ENCODE measurements around the gene WDR37.
"Not testable (repeated sequence)": the region's sequence is repeated elsewhere in the genome, so short reads cannot be mapped to it uniquely, and the experiment has no call there.

The WDR37 gene

DNA sequence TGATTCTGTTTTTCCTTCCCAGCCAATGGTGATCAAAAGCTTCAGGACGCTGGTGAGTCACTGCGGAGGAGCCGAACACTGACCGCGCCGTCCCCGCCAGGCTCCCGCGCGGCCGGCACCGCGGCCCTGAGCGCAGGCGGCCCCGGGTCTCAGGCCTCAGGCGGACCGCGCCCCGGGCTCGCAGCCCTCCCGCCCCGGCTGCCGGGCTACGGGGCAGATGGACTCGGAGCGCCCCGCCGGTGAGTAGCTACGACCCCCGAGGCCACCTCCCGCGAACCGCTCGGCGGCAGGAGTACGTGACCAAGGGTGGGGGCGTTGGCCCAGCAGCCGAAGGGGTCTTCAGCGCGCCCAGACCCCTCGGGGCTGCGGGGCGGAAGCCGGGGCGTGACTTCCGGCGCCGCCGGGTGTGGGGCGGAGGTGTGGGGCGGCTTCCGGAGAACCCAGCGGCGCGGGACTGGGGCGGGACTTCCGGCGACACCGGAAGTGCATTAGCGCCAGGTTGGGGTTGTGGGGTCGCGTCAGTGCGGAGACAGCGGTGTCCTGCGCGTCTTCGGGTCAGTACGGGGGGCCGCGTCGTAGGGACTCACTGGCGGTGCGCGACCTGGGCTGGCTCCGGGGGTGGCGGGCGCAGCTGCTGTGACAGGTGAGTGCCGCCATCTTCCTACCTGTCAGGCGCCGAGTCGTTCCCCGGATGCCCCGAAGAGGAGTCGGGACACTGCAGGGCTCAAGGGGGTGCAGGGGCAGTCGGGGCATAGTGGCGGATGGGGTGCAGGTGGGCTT, at the start of gene WDR37:
Gene WDR37, plus strand, starts transcription at position 60 of the 780 bp plus-strand sequence. CDS start 15,771 bp downstream, outside the sequence.
- DNase-seq: peak; percentile 90

DNA sequence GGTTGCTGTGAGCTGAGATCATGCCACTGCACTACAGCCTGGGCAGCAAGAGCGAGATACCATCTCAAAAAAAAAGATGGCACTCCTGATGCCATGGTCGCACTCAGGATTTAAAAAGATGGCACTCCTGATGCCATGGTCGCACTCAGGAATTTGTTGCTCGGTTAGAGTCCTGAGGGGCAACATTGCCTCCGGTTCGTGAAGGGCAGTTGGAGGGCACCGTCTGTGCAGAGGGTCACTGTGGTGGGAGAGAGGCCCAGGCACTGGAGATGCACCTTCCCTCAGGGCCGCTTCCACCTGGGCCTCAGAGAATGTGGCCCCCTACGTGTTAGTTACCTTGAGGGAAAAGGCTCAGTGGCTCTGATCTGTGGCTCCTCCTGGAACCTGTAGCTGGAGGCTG, 49.6 kb upstream of the WDR37 start:
- no peak for DNase-seq

GRCh38 chr10:1007583-1007982, 48.6 kb upstream of the WDR37 start:
- no peak for DNase-seq

- DNase-seq: no peak
Measured at GRCh38 chr10:1009071-1009494, 47.1 kb upstream of the WDR37 start.

- DNase-seq: not testable (repeated sequence)
Measured at GRCh38 chr10:1009947-1010346, 46.2 kb upstream of the WDR37 start.

DNA sequence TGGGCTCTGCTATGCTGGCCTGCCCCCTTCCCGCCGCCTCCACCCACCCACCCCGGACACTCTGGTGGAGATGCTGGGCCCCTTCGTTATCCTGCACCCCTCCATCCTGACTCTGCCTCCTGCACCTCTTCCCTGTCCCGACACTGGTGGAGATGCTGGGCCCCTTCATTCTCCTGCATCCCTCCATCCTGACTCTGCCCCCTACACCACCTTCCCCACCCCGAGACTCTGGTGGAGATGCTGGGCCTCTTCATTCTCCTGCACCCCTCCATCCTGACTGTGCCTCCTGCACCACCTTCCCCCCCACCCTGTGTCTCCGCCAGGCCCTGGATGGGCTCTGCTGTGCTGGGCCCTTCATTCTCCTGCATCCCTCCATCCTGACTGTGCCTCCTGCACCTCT, 45.5 kb upstream of the WDR37 start:
- DNase-seq: no peak

DNA sequence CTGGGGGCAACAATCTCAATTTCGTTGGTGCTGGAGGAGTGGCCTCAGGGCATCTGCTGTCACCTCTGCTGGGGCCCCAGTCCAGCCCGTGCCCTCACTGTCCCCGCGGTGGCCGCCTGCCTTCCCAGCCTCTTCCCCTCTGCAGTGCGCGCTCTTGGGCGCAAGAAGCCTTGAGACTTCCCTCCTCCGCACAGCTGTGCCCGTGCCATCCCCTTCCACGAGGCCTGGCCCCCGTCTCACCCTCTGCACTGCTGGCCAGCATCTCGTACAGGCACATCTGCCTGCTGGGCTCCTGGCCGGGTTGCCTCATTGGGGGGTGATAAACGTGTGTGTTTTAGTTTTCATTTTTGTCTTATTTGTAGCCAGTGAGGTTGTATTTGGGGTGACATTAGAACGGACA, 44.5 kb upstream of the WDR37 start:
- DNase-seq: no peak

- no peak for DNase-seq
Measured at GRCh38 chr10:1015688-1016087, 40.5 kb upstream of the WDR37 start.

- DNase-seq: no peak
Measured at GRCh38 chr10:1019362-1019761, 36.8 kb upstream of the WDR37 start.

- no peak for DNase-seq
Measured at GRCh38 chr10:1020460-1020859, 35.7 kb upstream of the WDR37 start.

DNA sequence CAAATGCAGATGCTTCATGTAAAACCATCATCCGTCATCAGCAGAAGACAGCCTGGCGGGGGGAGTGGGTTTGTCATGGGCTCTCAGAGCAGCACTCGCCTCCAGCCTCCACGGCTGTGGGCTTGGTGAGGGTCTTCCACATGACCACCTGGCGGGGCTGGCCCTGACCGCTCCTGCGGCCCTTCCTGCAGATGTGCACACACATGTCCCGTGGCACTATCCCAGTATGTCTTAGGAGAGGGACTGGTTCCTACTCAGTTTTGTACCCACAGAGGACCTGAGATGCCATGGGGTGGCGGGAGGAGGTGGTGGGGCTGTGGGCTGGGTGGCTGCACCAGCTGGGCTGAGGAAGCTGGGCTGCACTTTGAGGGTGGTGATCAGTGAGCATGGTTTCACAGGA, 35.2 kb upstream of the WDR37 start:
- no peak for DNase-seq

- DNase-seq: no peak
Measured at GRCh38 chr10:1022413-1022812, 33.8 kb upstream of the WDR37 start.

- no peak for DNase-seq
Measured at GRCh38 chr10:1024103-1024502, 32.1 kb upstream of the WDR37 start.

DNA sequence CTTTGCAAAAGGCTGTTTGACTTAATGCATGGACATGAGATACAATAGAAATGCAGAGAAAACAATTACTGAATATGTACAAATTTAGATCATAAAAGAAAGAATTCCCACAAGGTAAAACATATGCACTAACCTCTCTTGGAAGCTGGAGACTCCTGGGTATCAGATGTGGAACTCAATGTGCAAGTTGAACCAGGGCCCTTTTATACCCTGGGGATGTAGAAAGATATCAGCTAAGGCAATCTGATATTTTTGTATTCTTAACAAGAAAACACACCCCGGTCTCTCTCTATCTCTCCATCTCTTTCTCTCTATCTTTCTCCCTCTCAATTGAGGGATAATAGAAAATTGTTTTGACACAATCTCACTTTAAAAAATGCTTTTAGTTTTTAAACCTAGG, 30.5 kb upstream of the WDR37 start, which contains the start of gene IDI2:
Gene IDI2, minus strand, starts transcription at position 177 of the 400 bp plus-strand sequence. CDS start 1,136 bp downstream, outside the sequence.
- no peak for DNase-seq

GRCh38 chr10:1026578-1026977, 29.6 kb upstream of the WDR37 start:
- DNase-seq: no peak

DNA sequence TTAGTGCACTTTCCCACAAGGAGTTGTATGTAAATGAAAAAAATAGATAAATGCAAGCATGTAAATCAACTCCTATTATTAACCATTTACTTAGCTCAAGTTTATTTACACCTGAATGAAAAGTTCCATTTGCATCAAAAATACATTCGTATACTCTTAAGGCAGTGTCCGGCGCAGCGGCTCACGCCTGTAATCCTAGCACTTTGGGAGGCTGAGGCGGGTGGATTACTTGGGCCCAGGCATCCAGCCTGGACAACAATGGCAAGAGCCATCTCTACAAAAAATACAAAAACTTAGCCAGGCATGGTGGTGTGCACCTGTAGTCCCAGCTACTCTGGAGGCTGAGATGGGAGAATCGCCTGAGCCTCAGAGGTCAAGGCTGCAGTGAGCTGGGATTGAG, 26.3 kb upstream of the WDR37 start:
- no peak for DNase-seq

DNA sequence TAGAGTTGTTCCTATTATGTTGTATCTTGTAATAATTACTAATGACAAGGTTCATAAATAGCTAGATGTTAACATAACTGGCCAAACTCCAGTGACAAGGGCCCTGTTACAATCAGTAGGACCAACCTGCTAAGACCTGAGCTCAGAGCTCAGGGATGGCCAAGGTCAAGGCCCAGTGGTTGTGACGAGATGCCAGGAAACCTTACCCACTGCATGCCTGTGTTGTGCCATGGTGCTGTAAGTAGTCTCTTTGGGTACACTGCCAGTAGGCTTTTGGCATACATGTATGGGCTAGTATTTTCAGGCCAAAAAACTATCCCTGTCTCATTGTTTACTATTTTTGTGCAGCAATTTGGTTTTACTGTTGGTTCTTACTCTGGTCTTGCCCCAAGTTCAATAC, 22.6 kb upstream of the WDR37 start:
- DNase-seq: no peak

GRCh38 chr10:1034758-1035157, 21.4 kb upstream of the WDR37 start:
- no peak for DNase-seq

DNA sequence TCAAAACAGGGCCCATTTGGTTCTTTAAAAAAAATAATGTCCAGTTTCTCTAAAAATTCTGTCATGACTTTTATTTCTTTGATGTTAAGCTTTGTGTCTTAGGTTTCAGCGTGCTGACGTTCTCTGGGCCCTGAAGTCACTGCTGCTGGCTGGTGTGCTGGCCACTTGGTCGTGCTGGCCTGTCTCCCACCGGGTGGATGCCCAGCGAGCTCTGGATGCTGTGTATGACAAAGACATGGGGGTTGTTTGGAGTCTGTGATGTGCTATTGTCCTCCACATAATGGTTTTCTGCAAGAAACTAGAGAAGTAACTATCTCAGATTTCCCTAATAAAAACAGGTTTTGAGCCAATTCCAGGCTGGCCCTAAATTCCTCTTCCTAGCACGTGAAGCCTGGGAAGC, 21.0 kb upstream of the WDR37 start:
- no peak for DNase-seq

DNA sequence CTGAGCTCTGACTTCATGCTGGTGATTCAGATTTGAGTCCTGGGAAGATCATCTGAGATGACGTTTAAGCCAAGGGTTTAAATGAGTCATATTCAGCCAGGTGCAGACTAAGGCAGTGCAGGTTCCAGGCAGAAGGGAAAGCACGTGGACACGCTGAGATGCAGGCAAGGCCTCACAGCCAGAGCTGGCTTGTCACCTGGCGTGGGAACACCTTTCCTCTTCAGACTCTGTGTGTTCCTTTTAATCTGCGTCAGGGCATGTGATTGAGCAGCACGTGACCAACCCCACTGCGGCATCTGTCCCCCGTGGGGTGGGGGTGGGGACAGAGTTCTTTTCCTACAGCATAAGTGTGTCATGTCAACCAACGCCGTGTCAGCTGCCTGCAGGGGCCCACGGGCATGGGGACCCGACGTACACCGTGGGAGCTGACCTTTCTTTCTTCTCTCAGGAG, 19.8 kb upstream of the WDR37 start:
- DNase-seq: no peak

DNA sequence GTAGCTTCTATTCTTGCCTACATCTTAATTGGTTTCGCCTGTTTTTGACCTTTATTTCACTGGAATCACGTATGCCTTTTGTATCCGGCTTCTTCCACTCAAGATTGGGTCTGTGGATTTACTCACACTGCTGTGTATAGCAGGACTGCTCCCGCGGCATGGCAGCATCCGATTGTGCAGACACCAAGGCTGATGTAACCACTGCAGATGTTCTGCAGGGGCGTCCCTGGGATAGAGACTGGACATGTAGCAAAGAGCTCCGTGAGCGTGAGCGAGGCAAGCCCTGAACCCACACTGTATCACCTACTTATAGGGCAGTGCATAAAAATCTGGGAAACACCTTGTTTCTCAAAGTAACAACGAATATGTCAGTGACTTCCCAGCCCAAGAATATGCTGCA, 19.1 kb upstream of the WDR37 start:
- no peak for DNase-seq

DNA sequence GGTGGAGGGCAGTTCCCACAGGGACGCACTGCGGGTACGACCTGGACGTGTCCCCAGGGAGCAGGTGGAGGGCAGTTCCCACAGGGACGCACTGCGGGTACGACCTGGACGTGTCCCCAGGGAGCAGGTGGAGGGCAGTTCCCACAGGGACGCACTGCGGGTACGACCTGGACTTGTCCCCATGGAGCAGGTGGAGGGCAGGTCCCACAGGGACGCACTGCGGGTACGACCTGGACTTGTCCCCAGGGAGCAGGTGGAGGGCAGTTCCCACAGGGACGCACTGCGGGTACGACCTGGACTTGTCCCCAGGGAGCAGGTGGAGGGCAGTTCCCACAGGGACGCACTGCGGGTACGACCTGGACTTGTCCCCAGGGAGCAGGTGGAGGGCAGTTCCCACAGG, 17.4 kb upstream of the WDR37 start:
- not testable (repeated sequence) for DNase-seq

GRCh38 chr10:1040133-1040532, 16.1 kb upstream of the WDR37 start:
- no peak for DNase-seq

DNA sequence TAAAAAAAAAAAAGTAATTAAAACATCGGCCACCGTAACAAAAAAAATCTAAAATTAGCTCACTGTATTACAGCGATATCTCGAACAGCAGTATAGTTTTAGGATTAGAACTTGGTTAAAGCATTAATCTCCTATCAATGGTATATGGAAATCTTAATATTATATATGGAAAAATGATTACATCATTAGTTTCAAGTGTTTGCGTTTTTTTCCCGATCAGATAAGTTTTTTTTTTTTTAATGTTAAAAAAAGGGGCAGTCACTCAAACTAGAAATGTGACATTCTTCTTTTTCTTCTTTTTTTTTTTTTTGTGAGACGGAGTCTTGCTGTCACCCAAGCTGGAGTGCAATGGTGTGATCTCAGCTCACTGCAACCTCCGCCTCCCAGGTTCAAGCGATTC, 14.7 kb upstream of the WDR37 start:
- no peak for DNase-seq

GRCh38 chr10:1043532-1043995, 12.6 kb upstream of the WDR37 start:
- DNase-seq: no peak
